ENCODE results near the gene VARS2. TPM values are rescaled to one million over a fixed set of nuclear protein-coding genes. Genes with fewer than 3 reads are reported as not detected.
"Not testable (repeated sequence)": the region's sequence is repeated elsewhere in the genome, so short reads cannot be mapped to it uniquely, and the experiment has no call there.

Gene VARS2
- polyA plus RNA-seq, 1 experiment, result 10.3 TPM

DNA sequence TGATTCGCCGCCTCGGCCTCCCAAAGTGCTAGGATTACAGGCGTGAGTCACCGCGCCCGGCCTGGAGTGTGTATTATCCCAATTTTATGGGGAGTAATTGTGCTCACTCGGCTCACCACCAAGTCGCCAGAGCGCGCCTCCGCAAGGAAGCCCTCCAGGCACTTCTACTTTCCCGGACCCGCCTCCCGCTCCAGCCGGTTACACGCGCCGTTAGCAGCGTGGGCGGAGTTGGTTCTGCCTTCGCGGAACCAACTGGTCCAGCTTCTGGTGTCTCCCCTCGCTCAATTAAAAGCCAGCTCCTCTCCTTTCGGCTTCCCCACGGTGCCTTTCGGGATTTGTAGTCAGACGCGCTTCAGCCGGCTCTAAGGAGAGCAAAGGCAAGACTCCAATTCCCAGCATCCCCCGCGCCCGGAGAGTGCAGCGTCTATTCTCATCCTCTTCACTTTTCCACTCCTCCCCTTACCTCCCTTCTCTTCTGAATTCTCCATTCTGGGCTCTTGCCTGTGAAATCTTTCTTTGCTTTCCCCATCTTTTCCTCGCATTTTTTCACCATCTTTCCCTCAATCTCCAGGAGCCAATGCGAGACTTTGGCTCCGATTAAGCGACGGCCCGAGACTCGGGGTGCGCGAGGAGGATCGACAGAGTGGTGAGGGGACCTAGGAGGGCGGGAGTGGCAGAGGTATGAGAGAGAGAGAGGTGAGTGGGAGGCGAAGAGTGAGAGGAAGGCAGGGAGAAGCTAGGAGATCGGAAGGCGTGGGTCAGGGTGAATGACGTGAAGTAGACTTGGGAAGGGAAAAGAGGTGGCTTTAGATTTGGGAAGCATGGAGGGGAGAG is 6.1 kb upstream of the VARS2 start, which contains the start of gene GTF2H4:
GTF2H4 (plus strand) TSS at position 450 of the 834 bp plus-strand sequence.
- ChIA-PET POLR2A (interaction anchor here (0.5 to 1.0 kb wide), 6 partner anchors 12 to 290 kb away, joined by 3 to 18 read pairs (median 4); partner anchors contain the start of gene FLOT1), CTCF (interaction anchor here (0.5 to 1.6 kb wide), 5 partner anchors 68 to 179 kb away, joined by 3 to 5 read pairs (median 3); no protein-coding TSS in a partner anchor)
- Histone ChIP-seq H3K27ac (ENCODE audit: low read depth, low read length) (peak within 1 kb of the TSS; percentile 47), H3K4me3 (ENCODE audit: low read depth, low read length) (peak within 1 kb of the TSS; percentile 90), H3K27me3 (ENCODE audit: control insufficient read depth, insufficient read depth, low read length) (no peaks in the 10 kb centered on the region), H3K9me3 (ENCODE audit: control insufficient read depth, insufficient read depth, low read length) (no peaks in the 10 kb centered on the region)
- TF ChIP-seq CTCF (IDR thresholded peaks at IDR 0.05; ENCODE audit: low read depth, low read length), result no peak
- peak; percentile 96 for DNase-seq (ENCODE audit: low read depth, low spot score)

GRCh38 chr6:30908700-30909099 is 5.3 kb upstream of the VARS2 start:
- Histone ChIP-seq H3K9me3 (ENCODE audit: control insufficient read depth, insufficient read depth, low read length) (no peaks in the 10 kb centered on the region), H3K27me3 (ENCODE audit: control insufficient read depth, insufficient read depth, low read length) (no peaks in the 10 kb centered on the region), H3K27ac (ENCODE audit: low read depth, low read length) (peak overlapping the region; percentile 31), H3K4me3 (ENCODE audit: low read depth, low read length) (peak overlapping the region; percentile 90)
- DNase-seq (ENCODE audit: low read depth, low spot score), result no peak
- POLR2A ChIA-PET, result no interaction called here
- no peak for TF ChIP-seq CTCF (IDR thresholded peaks at IDR 0.05; ENCODE audit: low read depth, low read length)
- CTCF ChIA-PET, result interaction anchor here (0.6 to 1.6 kb wide), 6 partner anchors 80 to 179 kb away, joined by 3 to 5 read pairs (median 3); no protein-coding TSS in a partner anchor

DNA sequence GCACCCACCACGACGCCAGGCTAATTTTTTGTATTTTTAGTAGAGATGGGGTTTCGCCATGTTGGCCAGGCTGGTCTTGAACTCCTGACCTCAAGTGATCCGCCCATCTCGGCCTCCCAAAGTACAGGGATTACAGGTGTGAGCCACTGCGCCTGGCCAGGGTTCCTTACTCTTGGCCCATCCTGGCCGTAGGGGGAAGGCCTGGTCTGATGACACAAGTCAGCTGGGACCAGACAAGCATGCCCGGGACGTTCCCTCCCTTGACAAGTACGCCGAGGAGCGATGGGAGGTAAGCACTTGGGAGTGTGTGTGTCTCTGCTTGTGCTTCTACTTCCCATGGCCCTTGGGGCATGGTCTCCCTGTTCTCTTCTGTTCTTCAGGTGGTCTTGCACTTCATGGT is 3.6 kb upstream of the VARS2 start:
- DNase-seq (ENCODE audit: low read depth, low spot score); H3K9me3 ChIP-seq (ENCODE audit: control insufficient read depth, insufficient read depth, low read length); H3K27ac ChIP-seq (ENCODE audit: low read depth, low read length); H3K4me3 ChIP-seq (ENCODE audit: low read depth, low read length); POLR2A ChIA-PET; H3K27me3 ChIP-seq (ENCODE audit: control insufficient read depth, insufficient read depth, low read length): not testable (repeated sequence)
- CTCF ChIA-PET, result interaction anchor here (1.0 kb wide), 1 partner anchor 159 kb away, joined by 5 read pairs; no protein-coding TSS in a partner anchor

DNA sequence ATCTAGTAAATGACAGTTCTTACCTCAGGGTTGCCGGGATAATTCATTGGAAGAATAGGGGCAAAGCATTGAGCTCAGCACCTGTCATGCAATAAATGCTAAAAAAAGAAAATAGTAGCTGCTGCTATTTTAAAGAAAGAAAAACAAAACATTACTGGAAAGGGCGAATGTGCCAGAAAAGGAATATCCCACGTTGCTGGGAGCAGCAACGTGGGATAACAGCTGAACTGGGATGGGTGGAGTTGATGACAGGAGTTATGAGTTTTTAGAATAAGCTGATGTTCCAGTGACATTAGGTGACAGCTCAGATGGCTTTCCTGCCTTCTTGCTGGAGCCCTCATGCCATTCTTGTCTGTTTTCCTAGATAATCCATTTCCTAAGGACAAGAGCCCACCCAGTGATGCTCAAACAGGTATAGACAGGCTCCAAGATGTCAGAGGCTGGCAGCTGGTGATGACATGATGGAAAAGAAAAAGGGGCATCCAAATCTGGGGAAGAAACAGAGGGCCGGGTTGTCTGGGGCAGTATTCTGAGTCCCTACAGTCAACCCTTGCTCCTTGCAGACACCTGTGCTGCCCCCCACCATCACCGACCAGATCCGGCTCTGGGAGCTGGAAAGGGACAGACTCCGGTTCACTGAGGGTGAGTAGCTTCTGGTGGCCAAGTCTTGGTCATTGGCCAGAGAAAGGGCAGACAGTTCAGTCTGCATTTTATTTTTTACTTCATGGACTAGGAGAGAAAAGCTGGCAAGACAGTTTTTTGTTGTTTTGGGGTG is 1.1 kb upstream of the VARS2 start:
- Histone ChIP-seq H3K27me3 (ENCODE audit: control insufficient read depth, insufficient read depth, low read length) (no peaks in the 10 kb centered on the region), H3K9me3 (ENCODE audit: control insufficient read depth, insufficient read depth, low read length) (no peaks in the 10 kb centered on the region), H3K4me3 (ENCODE audit: low read depth, low read length) (no peak overlapping the region), H3K27ac (ENCODE audit: low read depth, low read length) (no peak overlapping the region)
- no peak for TF ChIP-seq CTCF (IDR thresholded peaks at IDR 0.05; ENCODE audit: low read depth, low read length)
- ChIA-PET POLR2A (interaction anchor here (0.8 to 1.1 kb wide), 5 partner anchors 29 to 180 kb away, joined by 3 to 6 read pairs (median 4); no protein-coding TSS in a partner anchor), CTCF (interaction anchor here (0.6 to 9.7 kb wide), 19 partner anchors 17 to 486 kb away, joined by 3 to 261 read pairs (median 7); no protein-coding TSS in a partner anchor)
- no peak for DNase-seq (ENCODE audit: low read depth, low spot score)

DNA sequence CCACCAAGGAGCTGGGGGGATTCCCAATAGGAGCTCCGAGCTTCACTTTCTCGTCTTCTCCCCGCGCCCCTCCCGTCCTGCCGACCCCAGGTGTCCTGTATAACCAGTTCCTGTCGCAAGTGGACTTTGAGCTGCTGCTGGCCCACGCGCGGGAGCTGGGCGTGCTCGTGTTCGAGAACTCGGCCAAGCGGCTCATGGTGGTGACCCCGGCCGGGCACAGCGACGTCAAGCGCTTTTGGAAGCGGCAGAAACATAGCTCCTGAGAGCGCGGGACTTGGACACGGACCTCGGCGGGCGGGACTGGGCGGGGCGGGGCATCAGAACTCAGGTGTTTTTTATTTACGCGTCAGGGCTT is 340 bp upstream of the VARS2 start:
- Histone ChIP-seq H3K9me3 (ENCODE audit: control insufficient read depth, insufficient read depth, low read length) (no peaks in the 10 kb centered on the region), H3K27me3 (ENCODE audit: control insufficient read depth, insufficient read depth, low read length) (no peaks in the 10 kb centered on the region), H3K27ac (ENCODE audit: low read depth, low read length) (peak overlapping the region; percentile 47), H3K4me3 (ENCODE audit: low read depth, low read length) (peak overlapping the region; percentile 63)
- DNase-seq (ENCODE audit: low read depth, low spot score), result no peak
- ChIA-PET POLR2A (interaction anchor here (0.6 to 1.5 kb wide), 11 partner anchors 29 to 238 kb away, joined by 3 to 7 read pairs (median 4); no protein-coding TSS in a partner anchor), CTCF (interaction anchor here (0.5 to 9.7 kb wide), 29 partner anchors 9 to 485 kb away, joined by 3 to 261 read pairs (median 5); no protein-coding TSS in a partner anchor)
- TF ChIP-seq CTCF (IDR thresholded peaks at IDR 0.05; ENCODE audit: low read depth, low read length), result no peak

Data from AG04450 (cell line).